Measurements from ENCODE around the gene SLC7A7. TPM values are rescaled to one million over a fixed set of nuclear protein-coding genes. Genes with fewer than 3 reads are reported as not detected.

Gene SLC7A7
- total RNA-seq, 2 donors from 2014 or later, result 9.9 to 28.5 TPM

GRCh38 chr14:22792158-22792557, 23.1 kb downstream of the SLC7A7 start:
- no peaks in the 10 kb centered on the region for H3K9me3 ChIP-seq
- H3K27ac ChIP-seq, result no peak overlapping the region

GRCh38 chr14:22791301-22791700, 23.9 kb downstream of the SLC7A7 start:
- H3K9me3 ChIP-seq, result no peaks in the 10 kb centered on the region
- DNase-seq (ENCODE audit: low spot score), result no peak
- peak overlapping the region in 1 of 2 donors; percentile 54 for H3K27ac ChIP-seq
- no peaks in the 10 kb centered on the region for H3K27me3 ChIP-seq
- H3K4me3 ChIP-seq, result no peak overlapping the region
- no peaks in the 10 kb centered on the region for H3K4me1 ChIP-seq
- no peaks in the 10 kb centered on the region for H3K36me3 ChIP-seq
- no peak for TF ChIP-seq CTCF (IDR thresholded peaks at IDR 0.05)

More at GRCh38 chr14:22792158-22792557, 23.1 kb downstream of the SLC7A7 start:
- no peak for DNase-seq (ENCODE audit: low spot score)
- H3K4me3 ChIP-seq, result no peak overlapping the region
- no peaks in the 10 kb centered on the region for H3K4me1 ChIP-seq
- no peak for TF ChIP-seq CTCF (IDR thresholded peaks at IDR 0.05)
- H3K36me3 ChIP-seq, result no peaks in the 10 kb centered on the region
- H3K27me3 ChIP-seq, result no peaks in the 10 kb centered on the region

GRCh38 chr14:22786685-22787084, 28.6 kb downstream of the SLC7A7 start:
- no peak overlapping the region for H3K27ac ChIP-seq
- no peaks in the 10 kb centered on the region for H3K36me3 ChIP-seq
- no peaks in the 10 kb centered on the region for H3K4me1 ChIP-seq
- no peaks in the 10 kb centered on the region for H3K27me3 ChIP-seq
- DNase-seq (ENCODE audit: low spot score), result no peak
- no peak for TF ChIP-seq CTCF (IDR thresholded peaks at IDR 0.05)
- H3K9me3 ChIP-seq, result no peaks in the 10 kb centered on the region
- no peak overlapping the region for H3K4me3 ChIP-seq

GRCh38 chr14:22781301-22781991, 33.8 kb downstream of the SLC7A7 start:
- DNase-seq (ENCODE audit: low spot score), result no peak
- Histone ChIP-seq H3K36me3 (no peaks in the 10 kb centered on the region), H3K4me1 (no peaks in the 10 kb centered on the region), H3K4me3 (no peak overlapping the region), H3K27me3 (no peaks in the 10 kb centered on the region), H3K27ac (no peak overlapping the region), H3K9me3 (no peaks in the 10 kb centered on the region)
- no peak for TF ChIP-seq CTCF (IDR thresholded peaks at IDR 0.05)

GRCh38 chr14:22780941-22781300, 34.3 kb downstream of the SLC7A7 start:
- DNase-seq (ENCODE audit: low spot score), result no peak
- no peak overlapping the region for H3K4me3 ChIP-seq
- no peaks in the 10 kb centered on the region for H3K9me3 ChIP-seq
- H3K36me3 ChIP-seq, result no peaks in the 10 kb centered on the region
- no peak overlapping the region for H3K27ac ChIP-seq
- H3K27me3 ChIP-seq, result no peaks in the 10 kb centered on the region
- no peak for TF ChIP-seq CTCF (IDR thresholded peaks at IDR 0.05)
- no peaks in the 10 kb centered on the region for H3K4me1 ChIP-seq

GRCh38 chr14:22780105-22780679, 35.0 kb downstream of the SLC7A7 start:
- no peak overlapping the region for H3K4me3 ChIP-seq
- no peak for TF ChIP-seq CTCF (IDR thresholded peaks at IDR 0.05)
- DNase-seq (ENCODE audit: low spot score), result no peak
- no peaks in the 10 kb centered on the region for H3K9me3 ChIP-seq
- no peaks in the 10 kb centered on the region for H3K4me1 ChIP-seq
- H3K27ac ChIP-seq, result no peak overlapping the region
- H3K36me3 ChIP-seq, result no peaks in the 10 kb centered on the region
- H3K27me3 ChIP-seq, result no peaks in the 10 kb centered on the region
